NB4 (cell line): Measurements from ENCODE around the gene TMEM219.

ENCODE experiments used
- MYC ChIP-seq: IDR thresholded peaks from 2 replicates; pipeline ENCODE4 v1.6.1; 2011; ENCODE audit warnings: low read depth, low read length
- POLR2A ChIP-seq: IDR thresholded peaks from 2 replicates; pipeline ENCODE4 v1.6.1; 2011; ENCODE audit warnings: mild to moderate bottlenecking; ENCODE audit not compliant: insufficient read length; ENCODE audit errors: extremely low read depth
- TF ChIP-seq, protein P1 (sequence below): IDR thresholded peaks from 2 replicates; pipeline ENCODE4 v1.6.1; 2011; ENCODE audit warnings: low read depth, low read length
- TF ChIP-seq, protein P2 (sequence below): IDR thresholded peaks from one replicate; pipeline ENCODE4 v1.5.1; 2012; ENCODE audit warnings: low read depth, low read length

DNA sequence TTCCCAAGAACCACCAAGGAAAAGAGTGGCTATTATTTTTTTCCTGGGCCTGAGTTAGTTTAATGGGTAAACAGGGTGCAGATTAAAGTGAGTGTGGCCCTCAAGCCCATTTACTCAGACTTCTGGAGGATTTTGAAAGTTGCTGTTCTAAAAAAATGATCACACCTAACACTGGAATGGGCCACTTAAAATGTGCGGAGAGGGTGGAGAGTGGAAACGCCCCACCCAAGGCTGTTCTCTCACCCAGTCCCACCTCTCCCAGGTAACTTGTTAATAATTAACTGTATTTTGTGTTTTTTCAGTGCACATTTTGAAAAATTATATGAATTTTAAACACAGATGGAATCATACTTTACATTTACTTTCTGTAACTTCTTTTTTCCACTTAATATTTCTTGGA, 28.2 kb downstream of the TMEM219 start:
- TF ChIP-seq, protein P1, sequence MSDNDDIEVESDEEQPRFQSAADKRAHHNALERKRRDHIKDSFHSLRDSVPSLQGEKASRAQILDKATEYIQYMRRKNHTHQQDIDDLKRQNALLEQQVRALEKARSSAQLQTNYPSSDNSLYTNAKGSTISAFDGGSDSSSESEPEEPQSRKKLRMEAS = no peak
- TF ChIP-seq, protein P2, sequence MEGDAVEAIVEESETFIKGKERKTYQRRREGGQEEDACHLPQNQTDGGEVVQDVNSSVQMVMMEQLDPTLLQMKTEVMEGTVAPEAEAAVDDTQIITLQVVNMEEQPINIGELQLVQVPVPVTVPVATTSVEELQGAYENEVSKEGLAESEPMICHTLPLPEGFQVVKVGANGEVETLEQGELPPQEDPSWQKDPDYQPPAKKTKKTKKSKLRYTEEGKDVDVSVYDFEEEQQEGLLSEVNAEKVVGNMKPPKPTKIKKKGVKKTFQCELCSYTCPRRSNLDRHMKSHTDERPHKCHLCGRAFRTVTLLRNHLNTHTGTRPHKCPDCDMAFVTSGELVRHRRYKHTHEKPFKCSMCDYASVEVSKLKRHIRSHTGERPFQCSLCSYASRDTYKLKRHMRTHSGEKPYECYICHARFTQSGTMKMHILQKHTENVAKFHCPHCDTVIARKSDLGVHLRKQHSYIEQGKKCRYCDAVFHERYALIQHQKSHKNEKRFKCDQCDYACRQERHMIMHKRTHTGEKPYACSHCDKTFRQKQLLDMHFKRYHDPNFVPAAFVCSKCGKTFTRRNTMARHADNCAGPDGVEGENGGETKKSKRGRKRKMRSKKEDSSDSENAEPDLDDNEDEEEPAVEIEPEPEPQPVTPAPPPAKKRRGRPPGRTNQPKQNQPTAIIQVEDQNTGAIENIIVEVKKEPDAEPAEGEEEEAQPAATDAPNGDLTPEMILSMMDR = no peak
- TF ChIP-seq POLR2A (no peak), MYC (no peak)
